Bronchial epithelial cell (primary cell): ENCODE results near the gene ARHGAP8. TPM values are rescaled to one million over a fixed set of nuclear protein-coding genes. Genes with fewer than 3 reads are reported as not detected.

Source experiments
- DNase-seq: peaks from one replicate; pipeline ENCODE4 v3.0.0-alpha.2; 2010; ENCODE audit warnings: low read depth
- FAIRE-seq: peaks from 2 replicates; lab custom pipeline; 2011; peaks lifted over from hg19 to GRCh38; lab: Jason Lieb, UNC
- H3K27me3 ChIP-seq: 2 replicates; pipeline ENCODE4 v1.5.1; 2011; ENCODE audit warnings: low read length; ENCODE audit not compliant: control insufficient read depth, insufficient read depth
- H3K36me3 ChIP-seq: 2 replicates; pipeline ENCODE4 v1.5.1; 2011; ENCODE audit warnings: low read length; ENCODE audit not compliant: control insufficient read depth, insufficient read depth
- H3K4me3 ChIP-seq: 2 replicates; pipeline ENCODE4 v1.5.1; 2011; ENCODE audit warnings: mild to moderate bottlenecking, low read depth, low read length, control low read depth
- CTCF ChIP-seq: IDR thresholded peaks from 2 replicates; pipeline ENCODE4 v1.5.1; 2011; ENCODE audit warnings: mild to moderate bottlenecking, moderate library complexity, low read length, control low read depth, inconsistent platforms; ENCODE audit not compliant: insufficient read depth, severe bottlenecking
- total RNA-seq: library from RNA; depleted of rRNA; stranded (reverse); fragments of >200 nt; gene quantifications from 2 replicates; pipeline ENCODE4 v1.2.1, GENCODE V29; 2014

The ARHGAP8 gene
- total RNA-seq, 1 donor from 2014 or later, result 15.0 TPM

GRCh38 chr22:44888491-44889254, 136.3 kb downstream of the ARHGAP8 start:
- Histone ChIP-seq H3K4me3 (no peak overlapping the region), H3K36me3 (no peaks in the 10 kb centered on the region), H3K27me3 (no peaks in the 10 kb centered on the region)
- DNase-seq (no peak), FAIRE-seq (no peak)
- TF ChIP-seq CTCF, result no peak

- no peak for TF ChIP-seq CTCF
- FAIRE-seq (no peak), DNase-seq (no peak)
- H3K36me3 ChIP-seq, result no peaks in the 10 kb centered on the region
- H3K27me3 ChIP-seq, result no peaks in the 10 kb centered on the region
- no peak overlapping the region for H3K4me3 ChIP-seq
These were observed 137.0 kb downstream of the ARHGAP8 start for GRCh38 chr22:44889255-44889878.

GRCh38 chr22:44890416-44891292, 138.3 kb downstream of the ARHGAP8 start:
- no peak for TF ChIP-seq CTCF
- DNase-seq, result no peak
- Histone ChIP-seq H3K4me3 (no peak overlapping the region), H3K27me3 (no peaks in the 10 kb centered on the region), H3K36me3 (no peaks in the 10 kb centered on the region)
- FAIRE-seq, result no peak

- FAIRE-seq, result no peak
- Histone ChIP-seq H3K27me3 (no peaks in the 10 kb centered on the region), H3K36me3 (no peaks in the 10 kb centered on the region), H3K4me3 (no peak overlapping the region)
- no peak for DNase-seq
- no peak for TF ChIP-seq CTCF
These were observed 138.9 kb downstream of the ARHGAP8 start for GRCh38 chr22:44891293-44891747.

GRCh38 chr22:44891791-44892190, 139.4 kb downstream of the ARHGAP8 start:
- Histone ChIP-seq H3K4me3 (no peak overlapping the region), H3K36me3 (no peaks in the 10 kb centered on the region), H3K27me3 (no peaks in the 10 kb centered on the region)
- FAIRE-seq, result no peak
- TF ChIP-seq CTCF, result no peak
- DNase-seq, result no peak
